CD8-positive, alpha-beta memory T cell (primary cell): ENCODE data around the gene PIK3R1. TPM values are rescaled to one million over a fixed set of nuclear protein-coding genes. Genes with fewer than 3 reads are reported as not detected.
"Not testable (repeated sequence)": the region's sequence is repeated elsewhere in the genome, so short reads cannot be mapped to it uniquely, and the experiment has no call there.

ENCODE experiments used
- CTCF ChIA-PET: fragments of 350-600 bp; sonication (Branson Sonifier 250); formaldehyde crosslinking; loops from one replicate; lab custom pipeline; 2021; ENCODE audit warnings: antibody characterized with exemption; lab: Charles Lee
- POLR2A ChIA-PET: fragments of 350-600 bp; sonication (Branson Sonifier 250); formaldehyde crosslinking; loops from one replicate; lab custom pipeline; 2021; ENCODE audit warnings: antibody characterized with exemption; lab: Charles Lee
- DNase-seq, 5 donors: peaks; one replicate each; pipeline versions ENCODE4 v3.0.0 to v3.0.0-alpha.2; 2020 to 2022; ENCODE audit warnings: mixed read lengths in 1 of 5
- H3K27ac ChIP-seq: one replicate; pipeline ENCODE4 v1.7.0; 2013; ENCODE audit warnings: low read depth, mild to moderate bottlenecking, low read length, moderate library complexity
- H3K27me3 ChIP-seq: 2 replicates; pipeline ENCODE4 v1.7.0; 2013; ENCODE audit warnings: low read length, mild to moderate bottlenecking; ENCODE audit not compliant: insufficient read depth, poor library complexity, severe bottlenecking
- H3K36me3 ChIP-seq: 2 replicates; pipeline ENCODE4 v1.7.0; 2013; ENCODE audit warnings: mild to moderate bottlenecking, low read length, moderate library complexity; ENCODE audit not compliant: insufficient read depth
- H3K4me1 ChIP-seq: 2 replicates; pipeline ENCODE4 v1.7.0; 2013; ENCODE audit warnings: mild to moderate bottlenecking, low read length, moderate library complexity; ENCODE audit not compliant: insufficient read depth
- H3K4me3 ChIP-seq: 2 replicates; pipeline ENCODE4 v1.7.0; 2013; ENCODE audit warnings: mild to moderate bottlenecking, low read length
- H3K9me3 ChIP-seq: 2 replicates; pipeline ENCODE4 v1.7.0; 2013; ENCODE audit warnings: mild to moderate bottlenecking, low read length
- H3K27ac Mint-ChIP-seq, 8 donors: one replicate each; pipeline ENCODE4 v1.8.0; 2020 to 2021; ENCODE audit warnings: mixed read lengths in 8 of 8, mild to moderate bottlenecking in 6 of 8, inconsistent platforms in 3 of 8, moderate library complexity in 3 of 8
- H3K27me3 Mint-ChIP-seq, 2 donors: one replicate each; pipeline ENCODE4 v1.8.0; 2020 to 2021; ENCODE audit warnings: mixed read lengths in 2 of 2, mild to moderate bottlenecking in 1 of 2, moderate library complexity in 1 of 2
- H3K36me3 Mint-ChIP-seq, 3 donors: one replicate each; pipeline ENCODE4 v1.8.0; 2020 to 2021; ENCODE audit warnings: mixed read lengths in 3 of 3, inconsistent platforms in 1 of 3, mild to moderate bottlenecking in 1 of 3
- H3K4me1 Mint-ChIP-seq, 3 donors: one replicate each; pipeline ENCODE4 v1.8.0; 2020 to 2021; ENCODE audit warnings: mixed read lengths in 3 of 3, inconsistent platforms in 1 of 3, mild to moderate bottlenecking in 1 of 3
- H3K4me3 Mint-ChIP-seq, 7 donors: one replicate each; pipeline ENCODE4 v1.8.0; 2020 to 2021; ENCODE audit warnings: mixed read lengths in 7 of 7, mild to moderate bottlenecking in 6 of 7, moderate library complexity in 4 of 7, inconsistent platforms in 2 of 7
- H3K9me3 Mint-ChIP-seq, 5 donors: one replicate each; pipeline ENCODE4 v1.8.0; 2020 to 2022; ENCODE audit warnings: mixed read lengths in 5 of 5, mild to moderate bottlenecking in 3 of 5, moderate library complexity in 2 of 5, inconsistent platforms in 1 of 5
- polyA plus RNA-seq: library from polyadenylated mRNA; unstranded; fragments of 300-500 nt; fragmentation: Illumina TruSeq; gene quantifications from one replicate; pipeline ENCODE4 v1.2.3, GENCODE V29; 2021
- total RNA-seq, 2 experiments: library from RNA; stranded (reverse); gene quantifications; one replicate each; pipeline ENCODE4 v1.2.3, GENCODE V29; 2021

The PIK3R1 gene
- total and polyA plus RNA-seq, 3 experiments from 2014 or later: 46.9 to 75.9 (median 47.9) TPM

GRCh38 chr5:68227532-68228160 lies 12.1 kb downstream of the PIK3R1 start:
- H3K4me3 ChIP-seq: no peak overlapping the region
- peaks cover 64% of the 10 kb centered on the region for H3K4me1 ChIP-seq
- H3K27ac ChIP-seq: no peak overlapping the region
- ChIA-PET POLR2A (interaction anchor here (0.7 kb wide), 1 partner anchor 16 kb away, joined by 3 read pairs; no protein-coding TSS in a partner anchor), CTCF (interaction anchor here (1.0 to 1.6 kb wide), 2 partner anchors 8 to 11 kb away, joined by 4 to 5 read pairs; no protein-coding TSS in a partner anchor)
- Mint-ChIP-seq H3K9me3 (no peaks in the 10 kb centered on the region), H3K4me3 (peak overlapping the region in 2 of 7 donors; percentile 1 to 21), H3K27ac (peak overlapping the region in 4 of 8 donors; percentile 3 to 18 (median 10)), H3K27me3 (peaks cover 0 to 3% of the 10 kb centered on the region in 2 donors), H3K36me3 (peaks cover 0 to 73% (median 9%) of the 10 kb centered on the region in 3 donors), H3K4me1 (peaks cover 92 to 100% (median 99%) of the 10 kb centered on the region in 3 donors)
- no peaks in the 10 kb centered on the region for H3K9me3 ChIP-seq
- peaks cover 23% of the 10 kb centered on the region for H3K36me3 ChIP-seq
- DNase-seq: no peak
- no peaks in the 10 kb centered on the region for H3K27me3 ChIP-seq

DNA sequence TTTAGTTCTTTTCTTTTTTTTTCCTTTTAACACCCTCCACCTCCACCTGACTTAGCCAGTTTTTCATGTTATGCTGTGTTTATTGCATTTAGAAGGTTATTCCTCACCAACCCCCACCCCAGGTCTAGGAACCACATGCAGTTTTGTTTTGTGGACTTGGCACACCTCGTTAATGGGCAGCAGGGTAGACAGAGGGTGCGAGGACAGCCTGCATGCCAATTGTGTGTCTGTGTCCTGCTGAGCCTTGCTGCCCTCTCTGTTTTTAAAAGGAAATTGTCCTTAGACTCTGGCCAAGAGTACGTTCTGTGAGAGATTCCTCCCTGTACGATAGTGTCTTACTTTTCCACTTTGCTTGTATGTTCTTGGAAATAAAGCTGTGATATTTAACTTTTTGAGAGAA lies 13.9 kb downstream of the PIK3R1 start:
- no peaks in the 10 kb centered on the region for H3K9me3 Mint-ChIP-seq
- peaks cover 56% of the 10 kb centered on the region for H3K4me1 ChIP-seq
- no peak overlapping the region for H3K4me3 ChIP-seq
- peak overlapping the region in 5 of 8 donors; percentile 11 to 62 (median 44) for H3K27ac Mint-ChIP-seq
- H3K9me3 ChIP-seq: no peaks in the 10 kb centered on the region
- H3K4me3 Mint-ChIP-seq: peak overlapping the region in 3 of 7 donors; percentile 5 to 33 (median 9)
- H3K27me3 ChIP-seq: no peaks in the 10 kb centered on the region
- peaks cover 91 to 100% (median 99%) of the 10 kb centered on the region in 3 donors for H3K4me1 Mint-ChIP-seq
- H3K36me3 Mint-ChIP-seq: peaks cover 0 to 76% (median 9%) of the 10 kb centered on the region in 3 donors
- ChIA-PET POLR2A (interaction anchor here (1.7 kb wide), 1 partner anchor 13 kb away, joined by 10 read pairs; the partner anchor contains the start of gene PIK3R1), CTCF (interaction anchor here (0.8 to 2.0 kb wide), 2 partner anchors 11 to 14 kb away, joined by 4 to 6 read pairs; no protein-coding TSS in a partner anchor)
- no peak for DNase-seq
- H3K27ac ChIP-seq: no peak overlapping the region
- H3K27me3 Mint-ChIP-seq: peaks cover 0 to 3% of the 10 kb centered on the region in 2 donors
- peaks cover 23% of the 10 kb centered on the region for H3K36me3 ChIP-seq

DNA sequence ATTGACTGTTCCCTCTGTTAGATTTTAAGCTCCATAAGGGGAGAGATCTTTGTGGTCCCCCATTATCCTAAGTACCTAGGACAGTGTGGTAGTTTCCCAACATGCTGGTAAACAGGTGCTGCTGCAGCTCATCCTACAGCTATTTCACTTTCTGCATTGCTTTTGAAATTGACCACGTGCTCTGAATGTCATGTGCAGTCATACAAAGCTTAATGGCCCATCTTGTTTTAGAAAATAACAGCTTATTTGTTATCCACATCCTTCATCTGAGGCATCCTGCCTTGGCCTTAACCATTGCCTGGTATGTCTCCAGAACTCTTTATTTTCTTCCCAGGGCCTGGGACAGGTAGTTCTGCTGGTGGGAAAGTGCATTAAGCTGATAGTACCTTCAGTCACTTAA lies 14.7 kb downstream of the PIK3R1 start:
- Histone ChIP-seq H3K4me1 (peaks cover 47% of the 10 kb centered on the region), H3K9me3 (no peaks in the 10 kb centered on the region), H3K36me3 (peaks cover 23% of the 10 kb centered on the region), H3K27ac (no peak overlapping the region), H3K4me3 (no peak overlapping the region), H3K27me3 (no peaks in the 10 kb centered on the region)
- Mint-ChIP-seq H3K27ac (peak overlapping the region in 2 of 8 donors; percentile 13 to 49), H3K4me3 (peak overlapping the region in 3 of 7 donors; percentile 0 to 52 (median 26)), H3K9me3 (no peaks in the 10 kb centered on the region), H3K4me1 (peaks cover 85 to 95% (median 95%) of the 10 kb centered on the region in 3 donors), H3K27me3 (peaks cover 0 to 3% of the 10 kb centered on the region in 2 donors), H3K36me3 (peaks cover 0 to 73% (median 9%) of the 10 kb centered on the region in 3 donors)
- POLR2A ChIA-PET: interaction anchor here (1.7 kb wide), 1 partner anchor 14 kb away, joined by 10 read pairs; the partner anchor contains the start of gene PIK3R1
- CTCF ChIA-PET: interaction anchor here (0.8 to 2.0 kb wide), 3 partner anchors 9 to 14 kb away, joined by 4 to 6 read pairs (median 4); no protein-coding TSS in a partner anchor
- DNase-seq: no peak

DNA sequence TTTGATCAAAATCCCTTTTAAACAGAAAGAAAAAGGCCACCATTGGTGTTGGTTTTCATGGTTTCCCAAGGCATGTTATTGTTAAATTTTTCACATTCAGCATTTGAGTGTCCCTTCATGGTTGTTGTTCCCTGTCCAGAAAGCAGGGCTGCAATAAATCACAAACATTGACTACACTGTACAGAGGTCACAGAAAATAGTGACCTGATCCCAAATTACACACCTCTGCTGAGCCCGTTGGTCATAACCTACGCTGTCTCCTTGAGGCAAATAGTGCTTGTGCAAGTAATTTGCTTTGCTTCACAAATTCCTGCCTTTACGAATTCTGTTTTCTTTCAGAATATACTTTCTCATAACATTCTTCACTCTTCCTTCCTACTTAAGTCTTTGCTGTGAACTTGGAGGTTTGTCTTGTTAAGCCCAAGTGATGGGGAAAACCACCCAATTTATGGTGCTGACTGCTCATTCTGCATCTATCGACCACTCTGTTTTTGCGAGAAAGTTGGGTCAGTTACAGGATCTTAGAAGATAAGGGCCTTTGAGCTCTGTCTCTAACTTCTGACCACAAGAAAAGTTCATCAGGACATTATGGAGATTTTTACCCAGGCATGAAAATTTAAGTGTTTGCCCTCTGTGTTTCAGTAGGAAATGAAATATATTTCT lies 16.0 kb downstream of the PIK3R1 start:
- H3K27me3 ChIP-seq: no peaks in the 10 kb centered on the region
- ChIA-PET CTCF (interaction anchor here (1.2 to 2.0 kb wide), 2 partner anchors 13 to 14 kb away, joined by 3 to 6 read pairs; no protein-coding TSS in a partner anchor), POLR2A (no interaction called here)
- Mint-ChIP-seq H3K27ac (peak overlapping the region in 6 of 8 donors; percentile 24 to 81 (median 66)), H3K4me3 (peak overlapping the region in 3 of 7 donors; percentile 27 to 71 (median 48)), H3K27me3 (peaks cover 0 to 3% of the 10 kb centered on the region in 2 donors), H3K4me1 (peaks cover 77 to 95% (median 95%) of the 10 kb centered on the region in 3 donors), H3K36me3 (peaks cover 0 to 66% (median 7%) of the 10 kb centered on the region in 3 donors), H3K9me3 (no peaks in the 10 kb centered on the region)
- no peak for DNase-seq
- H3K4me1 ChIP-seq: peaks cover 42% of the 10 kb centered on the region
- no peaks in the 10 kb centered on the region for H3K9me3 ChIP-seq
- no peak overlapping the region for H3K4me3 ChIP-seq
- peaks cover 18% of the 10 kb centered on the region for H3K36me3 ChIP-seq
- H3K27ac ChIP-seq: no peak overlapping the region

GRCh38 chr5:68232277-68232676 lies 16.7 kb downstream of the PIK3R1 start:
- DNase-seq: no peak
- CTCF ChIA-PET: interaction anchor here (1.2 kb wide), 1 partner anchor 15 kb away, joined by 3 read pairs; no protein-coding TSS in a partner anchor
- Histone ChIP-seq H3K9me3 (no peaks in the 10 kb centered on the region), H3K4me3 (no peak overlapping the region), H3K27me3 (no peaks in the 10 kb centered on the region), H3K27ac (no peak overlapping the region), H3K36me3 (peaks cover 12% of the 10 kb centered on the region), H3K4me1 (peaks cover 46% of the 10 kb centered on the region)
- H3K4me1 Mint-ChIP-seq: peaks cover 78 to 95% (median 95%) of the 10 kb centered on the region in 3 donors
- POLR2A ChIA-PET: no interaction called here
- peaks cover 0 to 3% of the 10 kb centered on the region in 2 donors for H3K27me3 Mint-ChIP-seq
- peak overlapping the region in 3 of 7 donors; percentile 13 to 32 (median 23) for H3K4me3 Mint-ChIP-seq
- H3K36me3 Mint-ChIP-seq: peaks cover 0 to 64% (median 7%) of the 10 kb centered on the region in 3 donors
- H3K9me3 Mint-ChIP-seq: no peaks in the 10 kb centered on the region
- H3K27ac Mint-ChIP-seq: peak overlapping the region in 6 of 8 donors; percentile 0 to 81 (median 47)

- Mint-ChIP-seq H3K9me3 (no peaks in the 10 kb centered on the region), H3K4me1 (peaks cover 78 to 95% (median 95%) of the 10 kb centered on the region in 3 donors), H3K36me3 (peaks cover 0 to 59% (median 2%) of the 10 kb centered on the region in 3 donors), H3K27ac (peak overlapping the region in 6 of 8 donors; percentile 0 to 87 (median 79)), H3K27me3 (peaks cover 0 to 3% of the 10 kb centered on the region in 2 donors), H3K4me3 (peak overlapping the region in 2 of 7 donors; percentile 25 to 39)
- ChIA-PET CTCF (interaction anchor here (1.2 kb wide), 1 partner anchor 16 kb away, joined by 3 read pairs; no protein-coding TSS in a partner anchor), POLR2A (no interaction called here)
- Histone ChIP-seq H3K36me3 (peaks cover 5% of the 10 kb centered on the region), H3K4me1 (peaks cover 53% of the 10 kb centered on the region), H3K27me3 (no peaks in the 10 kb centered on the region), H3K9me3 (no peaks in the 10 kb centered on the region), H3K4me3 (no peak overlapping the region), H3K27ac (no peak overlapping the region)
- no peak for DNase-seq
Measured at GRCh38 chr5:68233075-68233474, 17.5 kb downstream of the PIK3R1 start.

DNA sequence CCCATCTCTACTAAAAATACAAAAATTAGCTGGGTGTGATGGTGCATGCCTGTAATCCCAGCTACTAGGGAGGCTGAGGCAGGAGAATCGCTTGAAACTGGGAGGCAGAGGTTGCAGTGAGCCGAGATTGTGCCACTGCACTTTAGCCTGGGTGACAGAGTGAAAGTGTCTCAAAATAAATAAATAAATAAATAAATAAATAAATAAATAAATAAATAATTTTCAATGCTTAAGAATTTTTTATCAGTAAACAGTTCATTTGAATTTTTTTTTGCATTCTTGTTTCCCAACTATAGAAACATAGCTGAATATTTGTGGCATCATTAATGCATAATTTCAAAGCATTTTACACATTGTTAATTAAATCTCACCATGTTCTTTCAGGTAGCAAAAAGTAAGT lies 19.7 kb downstream of the PIK3R1 start:
- peak overlapping the region in 4 of 8 donors; percentile 12 to 84 (median 44) for H3K27ac Mint-ChIP-seq

More for the DNA sequence above, 19.7 kb downstream of the PIK3R1 start:
- H3K4me3 ChIP-seq, H3K9me3 ChIP-seq, H3K27me3 Mint-ChIP-seq, H3K36me3 ChIP-seq, POLR2A ChIA-PET, DNase-seq, H3K27me3 ChIP-seq, CTCF ChIA-PET, H3K9me3 Mint-ChIP-seq, H3K27ac ChIP-seq, H3K4me3 Mint-ChIP-seq: not testable (repeated sequence)
- peaks cover 0 to 44% (median 2%) of the 10 kb centered on the region in 3 donors for H3K36me3 Mint-ChIP-seq
- peaks cover 64% of the 10 kb centered on the region for H3K4me1 ChIP-seq
- H3K4me1 Mint-ChIP-seq: peaks cover 79 to 95% (median 94%) of the 10 kb centered on the region in 3 donors
